AG09319 (cell line): Measurements from ENCODE around the gene NDE1.

Experiments used
- DNase-seq: peaks from one replicate; pipeline ENCODE4 v3.0.0-alpha.2; 2010; ENCODE audit warnings: low read depth; ENCODE audit errors: extremely low read depth
- TF ChIP-seq, protein P1 (sequence below): IDR thresholded peaks from 2 replicates; pipeline ENCODE4 v1.5.1; 2011; ENCODE audit warnings: low read depth, mild to moderate bottlenecking, inconsistent platforms, low read length, moderate library complexity

The NDE1 gene

DNA sequence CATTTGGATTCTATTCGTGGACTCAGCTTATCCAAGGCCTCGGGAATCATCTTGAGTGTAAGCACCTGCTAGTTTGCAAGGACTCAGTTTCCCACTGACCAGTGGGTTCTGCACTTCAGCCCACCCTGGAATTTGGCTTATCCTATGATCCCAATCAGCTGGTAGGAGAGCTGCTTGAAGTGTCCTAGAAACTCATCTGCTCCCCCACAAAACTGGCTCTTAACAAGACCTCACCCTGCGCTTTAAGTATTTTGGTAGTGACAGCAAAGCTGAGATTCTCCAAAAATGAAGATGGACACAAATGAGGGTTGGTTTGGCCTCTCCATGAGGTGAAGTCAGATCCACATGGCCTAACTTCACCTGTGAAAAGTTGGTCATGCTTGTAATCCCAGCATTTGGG is 57.3 kb downstream of the NDE1 start:
- no peak for DNase-seq
- TF ChIP-seq, protein P1, sequence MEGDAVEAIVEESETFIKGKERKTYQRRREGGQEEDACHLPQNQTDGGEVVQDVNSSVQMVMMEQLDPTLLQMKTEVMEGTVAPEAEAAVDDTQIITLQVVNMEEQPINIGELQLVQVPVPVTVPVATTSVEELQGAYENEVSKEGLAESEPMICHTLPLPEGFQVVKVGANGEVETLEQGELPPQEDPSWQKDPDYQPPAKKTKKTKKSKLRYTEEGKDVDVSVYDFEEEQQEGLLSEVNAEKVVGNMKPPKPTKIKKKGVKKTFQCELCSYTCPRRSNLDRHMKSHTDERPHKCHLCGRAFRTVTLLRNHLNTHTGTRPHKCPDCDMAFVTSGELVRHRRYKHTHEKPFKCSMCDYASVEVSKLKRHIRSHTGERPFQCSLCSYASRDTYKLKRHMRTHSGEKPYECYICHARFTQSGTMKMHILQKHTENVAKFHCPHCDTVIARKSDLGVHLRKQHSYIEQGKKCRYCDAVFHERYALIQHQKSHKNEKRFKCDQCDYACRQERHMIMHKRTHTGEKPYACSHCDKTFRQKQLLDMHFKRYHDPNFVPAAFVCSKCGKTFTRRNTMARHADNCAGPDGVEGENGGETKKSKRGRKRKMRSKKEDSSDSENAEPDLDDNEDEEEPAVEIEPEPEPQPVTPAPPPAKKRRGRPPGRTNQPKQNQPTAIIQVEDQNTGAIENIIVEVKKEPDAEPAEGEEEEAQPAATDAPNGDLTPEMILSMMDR, result no peak

- DNase-seq, result no peak
These were observed 58.1 kb downstream of the NDE1 start for GRCh38 chr16:15708096-15708495.

DNA sequence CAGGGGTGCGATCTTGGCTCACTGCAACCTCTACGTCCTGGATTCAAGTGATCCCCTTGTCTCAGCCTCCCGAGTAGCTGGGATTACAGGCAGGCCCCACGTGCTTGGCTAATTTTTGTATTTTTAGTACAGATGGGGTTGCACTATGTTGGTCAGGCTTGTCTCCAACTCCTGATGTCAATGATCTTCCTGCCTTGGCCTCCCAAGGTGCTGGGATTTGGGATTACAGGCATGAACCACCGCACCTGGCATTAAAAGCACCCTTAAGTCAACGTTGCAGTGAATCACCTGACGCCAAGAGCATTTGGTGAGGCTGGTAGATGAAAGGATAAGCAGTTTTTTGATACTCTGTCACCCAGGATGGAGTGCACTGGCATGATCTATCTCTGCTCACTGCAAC is 59.0 kb downstream of the NDE1 start:
- DNase-seq, result no peak
- TF ChIP-seq, protein P1, result no peak

More at GRCh38 chr16:15708096-15708495, 58.1 kb downstream of the NDE1 start:
- TF ChIP-seq, protein P1, result no peak

DNA sequence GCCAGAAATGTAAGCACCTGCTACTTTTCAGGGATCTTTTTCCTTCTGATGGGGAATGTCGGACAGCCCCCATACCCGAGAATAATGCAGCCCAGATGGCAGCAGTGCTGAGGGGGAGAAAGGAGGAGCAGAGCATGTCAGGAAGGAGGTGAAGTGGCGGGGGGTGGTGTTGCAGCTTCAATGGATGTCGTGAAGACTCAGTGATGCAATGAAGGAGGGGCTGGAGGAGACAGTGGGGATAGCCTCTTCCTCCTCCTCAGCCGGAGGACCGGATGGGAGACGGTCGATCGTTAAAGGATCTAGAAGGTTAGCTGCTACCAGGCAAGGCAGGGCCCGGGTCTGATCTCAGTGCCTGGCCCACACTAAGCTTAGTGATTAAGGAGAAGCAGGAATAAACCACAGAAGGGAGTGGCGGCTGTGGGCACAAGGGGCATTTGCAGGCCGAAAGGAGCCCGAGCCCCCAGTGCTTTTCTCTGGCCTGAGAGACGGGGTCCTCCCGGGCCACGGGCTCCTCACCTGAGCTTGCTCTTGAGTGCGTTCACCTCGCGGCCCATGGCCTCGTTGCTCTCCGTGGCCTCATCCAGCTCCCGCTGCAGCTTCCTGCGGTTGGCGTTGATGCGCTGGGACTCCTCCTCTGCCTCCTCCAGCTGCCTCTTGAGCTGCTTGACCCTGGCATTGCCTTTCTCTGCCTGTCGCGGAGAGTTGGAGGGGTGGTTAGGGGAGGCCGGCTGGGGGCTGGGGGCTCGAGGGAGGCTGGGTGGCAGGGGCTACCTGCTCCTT is 64.5 kb downstream of the NDE1 start:
- TF ChIP-seq, protein P1, result no peak
- DNase-seq, result no peak

- TF ChIP-seq, protein P1, result no peak
- DNase-seq, result no peak
These were observed 65.2 kb downstream of the NDE1 start for GRCh38 chr16:15715221-15715620.

GRCh38 chr16:15716694-15717447 is 66.8 kb downstream of the NDE1 start:
- DNase-seq, result no peak
- TF ChIP-seq, protein P1, result no peak

- DNase-seq, result no peak
- TF ChIP-seq, protein P1, result no peak
These were observed 71.0 kb downstream of the NDE1 start for GRCh38 chr16:15721018-15721417.
